ENCODE measurements around the gene UNC13C.

The UNC13C gene

DNA sequence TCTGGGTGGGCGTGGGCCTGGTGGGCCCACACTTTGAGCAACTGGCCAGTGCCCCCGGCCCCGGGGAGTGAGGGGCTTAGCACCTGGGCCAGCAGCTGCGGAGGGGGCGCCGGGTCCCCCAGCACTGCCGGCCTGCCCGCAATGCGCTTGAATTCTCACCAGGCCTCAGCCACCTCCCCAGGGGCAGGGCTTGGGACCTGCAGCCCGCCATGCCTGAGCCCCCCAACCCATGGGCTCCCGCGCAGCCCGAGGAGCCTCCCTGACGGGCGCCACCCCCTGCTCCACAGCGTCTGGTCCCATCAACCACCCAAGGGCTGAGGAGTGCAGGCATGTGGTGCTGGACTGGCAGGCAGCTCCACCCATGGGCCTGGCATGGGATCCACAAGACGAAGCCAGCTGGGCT lies 484.3 kb downstream of the UNC13C start:
- no peak for DNase-seq (ENCODE audit: low read depth in 2 of 2)

DNA sequence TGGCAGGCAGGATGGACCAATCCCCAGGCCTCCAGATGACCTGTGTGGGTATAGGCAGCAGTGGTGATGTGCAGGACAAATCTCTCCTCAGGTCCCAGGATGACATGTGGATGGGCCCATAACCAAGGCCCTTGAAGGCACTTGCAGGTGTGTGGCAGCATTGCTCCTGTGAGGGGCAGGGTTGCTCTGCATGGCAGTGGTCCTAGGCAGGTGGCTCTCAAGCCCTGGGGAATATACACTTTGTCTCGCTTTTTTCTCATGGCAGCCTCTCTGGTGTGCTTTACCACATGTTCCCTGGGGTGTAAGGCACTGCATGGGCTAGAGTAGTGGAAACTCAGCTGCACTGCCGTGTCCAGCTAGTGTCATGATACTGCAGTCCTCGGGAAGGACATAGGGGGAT lies 503.6 kb downstream of the UNC13C start:
- DNase-seq (ENCODE audit: low read depth in 2 of 2): no peak

DNA sequence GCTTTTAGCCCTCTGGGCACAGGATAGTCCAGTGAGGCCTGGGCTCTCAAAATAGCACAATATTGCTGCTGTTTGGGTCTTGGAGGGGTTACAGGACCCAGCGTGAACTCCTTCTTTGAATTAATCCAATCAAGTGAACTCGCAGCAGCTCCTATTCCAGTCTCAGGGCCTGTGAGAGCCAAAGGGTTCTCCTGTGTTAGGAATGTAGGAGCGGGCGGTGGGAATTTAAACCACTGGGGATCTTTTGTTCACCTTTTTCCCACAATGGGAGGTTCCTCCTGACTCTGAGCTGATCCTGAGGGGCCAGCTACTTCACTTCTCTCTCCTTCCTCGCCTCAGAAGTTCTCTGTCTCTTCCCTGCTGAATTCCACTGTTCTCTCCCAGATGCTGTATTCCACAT lies 504.0 kb downstream of the UNC13C start:
- no peak for DNase-seq (ENCODE audit: low read depth in 2 of 2)

DNA sequence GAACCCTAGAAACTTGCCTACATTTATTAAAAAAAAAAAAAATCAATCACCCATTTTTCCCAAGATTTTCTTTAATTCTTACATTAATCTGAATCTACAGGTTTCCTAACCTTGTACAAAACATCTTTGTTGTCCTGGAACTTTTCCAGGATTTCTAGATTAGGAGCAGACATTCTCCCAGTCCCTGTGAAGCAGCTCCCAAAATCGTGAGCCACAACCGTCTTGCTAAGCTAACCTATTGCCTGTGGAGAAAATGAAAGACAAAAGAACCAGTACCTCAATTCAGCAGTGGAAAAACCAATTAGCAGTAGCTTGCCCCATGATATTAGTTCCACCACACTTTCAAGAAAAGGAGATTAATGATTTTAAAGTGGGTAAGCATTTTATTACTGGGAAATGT lies 522.1 kb downstream of the UNC13C start:
- DNase-seq (ENCODE audit: low read depth in 2 of 2): no peak

DNA sequence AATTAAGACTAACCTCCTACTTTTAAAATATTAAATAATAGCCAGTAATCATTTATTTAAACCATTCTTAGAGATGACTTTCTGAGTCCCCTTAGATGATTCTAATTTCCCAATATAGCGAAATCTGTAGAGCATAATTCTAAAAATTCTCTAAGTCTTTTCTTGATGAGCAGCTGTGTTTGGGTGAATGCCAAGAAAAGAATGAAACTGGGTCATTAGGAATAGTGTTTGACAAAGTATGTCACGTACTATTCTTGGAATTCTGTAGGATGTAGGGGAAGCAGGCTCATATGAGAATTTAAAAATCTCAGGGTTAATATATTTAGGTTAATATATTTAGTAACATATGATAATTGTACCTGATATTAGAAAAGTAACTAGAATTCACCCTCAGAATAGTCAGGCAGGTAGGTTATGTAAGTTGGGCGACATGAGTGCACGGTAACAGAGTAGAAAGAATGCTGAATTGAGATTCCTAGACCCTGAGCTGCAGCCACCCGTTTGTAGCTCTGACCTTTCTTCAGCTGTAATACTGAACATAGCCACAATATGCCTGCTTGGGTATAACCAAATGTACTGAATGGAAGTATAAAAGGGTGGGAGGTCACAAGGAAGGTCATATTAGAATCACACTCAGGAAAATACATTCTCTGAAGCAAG lies 524.3 kb downstream of the UNC13C start:
- no peak for DNase-seq (ENCODE audit: low read depth in 2 of 2)

DNA sequence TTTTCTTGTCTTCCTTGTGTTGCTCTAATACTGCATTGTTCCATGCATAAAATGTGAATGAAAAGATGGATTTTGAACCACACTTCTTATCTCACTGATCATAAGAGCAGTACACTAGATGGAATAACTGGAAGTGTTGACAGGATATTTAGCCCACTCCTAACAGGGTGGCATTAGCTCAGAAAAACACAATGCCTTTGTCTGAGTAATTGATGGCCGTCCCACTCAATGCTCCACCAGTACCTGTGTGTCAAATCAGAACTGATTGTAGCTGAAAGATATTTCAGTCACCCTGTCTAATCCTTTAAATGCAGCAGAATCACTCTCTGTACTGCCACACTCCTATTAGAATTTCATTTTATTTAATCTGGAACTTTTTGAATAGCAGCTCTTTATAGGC lies 526.5 kb downstream of the UNC13C start:
- DNase-seq (ENCODE audit: low read depth in 2 of 2): no peak

DNA sequence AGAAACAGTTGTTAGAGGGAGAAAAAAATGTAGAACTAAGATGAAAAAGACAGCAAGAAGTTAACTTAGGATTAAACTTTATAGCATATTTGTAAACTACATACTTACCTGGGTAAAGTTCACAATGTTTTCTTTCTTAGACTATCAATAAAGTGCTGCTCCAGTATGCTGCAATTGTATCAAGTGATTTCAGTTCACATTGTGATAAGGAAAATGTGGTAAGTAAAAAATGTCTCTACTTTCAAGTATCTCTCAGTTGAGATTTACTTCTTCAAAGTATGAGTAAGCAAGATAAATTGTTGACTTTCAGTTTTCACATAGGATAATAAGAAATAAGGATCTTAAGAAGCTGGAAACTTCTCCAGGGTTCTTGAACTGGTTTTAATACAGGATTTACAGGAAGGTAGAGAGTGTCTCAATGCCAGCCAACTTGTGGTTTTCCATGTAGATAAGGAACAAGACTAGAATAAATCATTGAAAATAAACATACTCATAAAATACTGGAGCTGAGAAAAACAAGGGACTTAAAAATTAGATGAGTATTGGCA lies 528.8 kb downstream of the UNC13C start:
- DNase-seq (ENCODE audit: low read depth in 2 of 2): no peak

DNA sequence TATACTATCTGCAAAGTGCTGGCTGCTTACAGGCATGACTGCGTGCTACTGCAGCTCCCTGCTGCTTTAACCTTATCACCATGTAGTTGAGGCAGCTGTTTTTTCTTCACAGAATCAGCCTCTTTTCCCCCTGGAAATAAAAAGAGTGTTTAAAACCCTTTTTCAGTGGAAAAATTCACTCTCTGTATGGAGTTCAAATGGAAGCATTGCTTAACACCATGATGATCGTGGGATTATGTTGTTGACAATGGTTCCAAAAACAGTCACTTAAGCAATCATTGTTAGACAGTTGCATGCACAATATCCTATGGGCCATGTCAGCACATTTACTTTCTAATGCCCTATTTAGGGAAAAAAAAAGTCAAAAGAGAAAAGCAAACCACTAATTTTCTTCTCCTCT lies 536.4 kb downstream of the UNC13C start:
- no peak for DNase-seq (ENCODE audit: low read depth in 2 of 2)

DNA sequence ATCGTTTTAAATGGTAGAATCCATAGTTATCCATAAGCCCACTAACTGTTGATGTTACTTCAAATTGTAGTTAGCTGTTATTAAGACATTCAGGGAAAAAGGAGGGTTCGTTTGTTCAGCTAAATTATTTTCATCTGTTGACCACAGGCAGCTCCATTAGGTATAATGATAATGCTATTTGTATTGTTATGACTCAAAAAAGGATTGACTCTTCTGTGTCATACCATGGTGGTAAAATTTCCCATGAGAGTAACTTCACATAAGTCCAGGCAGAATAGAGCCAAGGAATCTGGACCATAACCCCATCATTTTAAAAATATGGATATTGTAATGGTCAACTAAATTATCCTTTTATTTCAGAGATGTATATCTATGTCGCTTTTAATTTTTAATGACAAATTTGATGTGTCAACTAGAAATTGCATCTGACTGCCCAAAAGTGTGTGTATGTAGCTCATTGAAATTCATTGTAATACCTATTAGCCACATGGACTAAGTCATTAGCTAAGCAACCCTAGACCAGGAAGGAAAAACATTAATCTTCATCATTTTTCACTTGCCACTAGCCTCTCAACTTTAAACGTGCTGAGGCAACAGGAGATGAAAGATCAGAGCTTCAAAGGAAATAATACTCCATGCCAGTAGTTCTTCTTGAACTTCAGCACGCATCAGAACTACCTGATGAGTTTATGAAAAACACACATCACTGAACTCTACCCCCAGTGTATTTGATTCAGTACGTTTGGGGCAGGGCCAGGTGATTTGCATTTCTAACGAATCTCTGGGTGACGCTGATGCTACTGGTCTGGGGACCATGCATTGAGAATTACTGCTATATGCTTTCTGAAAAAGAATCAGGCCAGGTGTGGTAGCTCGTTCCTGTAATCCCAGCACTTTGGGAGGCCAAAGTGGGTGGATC lies 537.7 kb downstream of the UNC13C start:
- no peak for DNase-seq (ENCODE audit: low read depth in 2 of 2)

DNA sequence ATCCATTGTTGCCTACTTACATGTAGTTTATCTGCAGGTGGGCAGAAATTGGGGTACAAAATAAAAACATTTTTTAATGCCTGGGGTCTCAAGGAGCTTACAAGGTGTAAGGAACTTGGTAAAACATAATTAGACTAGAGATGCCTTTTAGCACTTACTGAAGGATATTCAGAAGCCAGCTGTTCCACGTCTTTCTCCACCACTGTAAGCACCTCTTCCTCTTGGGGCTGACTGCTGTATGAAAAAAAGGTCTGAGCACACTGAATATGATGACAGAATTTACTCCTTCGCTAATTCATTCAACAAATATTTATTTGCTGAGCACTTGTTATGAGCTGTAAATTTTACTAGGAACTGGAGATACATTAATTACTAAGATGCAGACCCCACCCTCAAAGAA lies 539.1 kb downstream of the UNC13C start:
- no peak for DNase-seq (ENCODE audit: low read depth in 2 of 2)

DNA sequence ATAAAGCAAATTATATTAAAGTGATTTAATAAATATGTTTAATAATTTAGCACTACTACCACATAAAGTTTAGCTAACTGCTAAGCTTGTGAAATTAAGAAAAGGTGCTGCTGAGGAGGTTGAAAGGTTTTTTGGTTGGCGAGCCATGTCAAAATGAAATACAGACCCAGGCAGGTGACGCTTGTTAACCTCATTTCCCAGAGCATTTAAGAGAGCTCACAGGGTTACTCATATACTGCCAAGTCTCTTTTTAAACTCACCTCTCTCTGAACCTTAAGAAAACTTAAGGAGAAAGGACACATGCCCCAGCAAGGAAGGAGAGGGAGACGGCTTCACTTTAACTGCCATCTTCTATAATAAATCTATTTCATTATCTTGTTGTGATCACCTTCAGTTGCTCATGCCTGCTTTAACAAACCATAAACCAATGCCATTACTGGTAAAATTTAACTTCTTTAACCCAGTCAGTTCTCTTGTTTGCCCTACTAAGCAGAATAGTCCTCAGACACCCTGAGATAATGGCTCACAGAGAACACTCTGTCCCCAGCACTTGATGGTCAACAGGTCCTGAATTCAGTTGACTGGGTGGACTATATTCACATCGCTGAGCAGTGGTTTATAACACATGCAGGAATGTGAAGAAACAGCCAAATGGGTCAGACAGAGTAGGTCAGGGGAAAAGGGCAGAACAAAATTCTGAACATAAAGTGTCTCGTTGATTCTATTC lies 540.1 kb downstream of the UNC13C start:
- DNase-seq (ENCODE audit: low read depth in 2 of 2): no peak

DNA sequence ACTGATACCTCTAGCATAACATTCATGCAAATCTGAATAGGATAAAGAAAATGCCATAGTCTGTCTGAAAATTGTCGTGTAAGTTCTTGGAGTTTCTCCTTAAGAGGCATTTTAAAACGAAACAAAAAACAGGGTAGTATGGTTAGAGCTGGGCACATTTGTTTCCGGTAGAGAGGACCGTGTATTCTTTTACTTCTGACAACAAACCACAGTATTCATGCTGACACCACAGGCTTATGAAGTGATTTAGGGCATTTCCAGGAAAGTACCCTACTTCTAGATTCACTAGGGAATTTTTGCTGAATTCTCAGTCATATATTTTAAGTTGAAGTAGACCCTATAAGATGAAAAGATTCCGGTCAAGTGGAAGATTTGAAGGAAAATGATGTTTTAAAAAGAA lies 541.3 kb downstream of the UNC13C start:
- DNase-seq (ENCODE audit: low read depth in 2 of 2): no peak

DNA sequence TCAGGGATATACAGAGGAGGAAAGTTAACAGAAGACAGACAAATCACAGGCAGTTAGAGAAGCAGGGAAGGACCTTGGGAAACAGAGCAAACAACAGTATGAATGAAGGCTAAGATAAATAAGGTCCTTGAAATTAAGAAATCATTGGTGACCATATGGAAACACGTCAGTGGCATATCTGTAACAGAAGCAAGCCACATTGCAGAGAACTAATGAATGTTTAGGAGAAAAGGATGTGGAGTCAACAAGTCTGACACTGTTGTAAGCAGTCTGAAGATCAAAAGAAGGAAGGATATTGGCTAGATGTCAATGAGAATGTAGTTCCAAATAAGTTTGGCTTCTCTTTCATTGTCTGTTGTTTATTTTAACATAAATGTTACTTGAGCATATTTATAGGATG lies 542.4 kb downstream of the UNC13C start:
- no peak for DNase-seq (ENCODE audit: low read depth in 2 of 2)

DNA sequence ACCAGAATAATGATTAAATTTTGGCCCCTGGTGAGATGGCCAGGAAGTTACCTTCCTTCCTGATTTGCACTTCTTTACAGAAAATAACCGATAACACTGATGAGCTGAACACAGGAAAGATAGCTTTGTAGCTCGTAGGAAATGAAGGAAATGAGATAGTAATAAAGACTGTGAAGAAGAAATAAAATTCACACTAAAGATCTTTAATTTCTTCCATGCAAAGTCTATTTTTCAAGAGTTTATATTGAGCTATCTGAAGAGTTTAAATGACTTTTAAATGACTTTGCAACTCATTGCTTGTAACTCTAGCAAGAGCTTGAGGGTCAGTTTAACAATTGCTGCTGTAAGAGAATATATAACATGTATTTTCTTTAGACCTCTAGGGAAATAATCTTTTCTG lies 543.0 kb downstream of the UNC13C start:
- DNase-seq (ENCODE audit: low read depth in 2 of 2): no peak

DNA sequence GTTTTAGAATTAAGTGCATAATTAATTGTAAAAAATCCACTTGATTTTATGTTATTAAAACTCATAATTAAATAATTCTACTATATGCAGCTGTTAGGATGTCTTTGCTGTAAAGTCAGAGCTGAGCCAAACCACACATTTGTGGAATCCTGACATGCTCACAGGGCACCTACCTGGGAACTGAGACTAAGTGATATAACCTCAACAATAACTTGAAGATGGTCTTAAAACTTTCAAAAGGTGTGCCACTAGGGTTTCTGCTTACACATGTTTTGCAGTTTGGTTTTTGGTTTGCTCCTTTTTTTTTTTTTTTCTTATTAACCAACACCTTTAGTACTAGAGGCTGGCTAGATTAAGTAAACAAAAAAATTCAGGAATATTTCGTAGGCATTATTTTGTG lies 549.8 kb downstream of the UNC13C start:
- DNase-seq (ENCODE audit: low read depth in 2 of 2): no peak

DNA sequence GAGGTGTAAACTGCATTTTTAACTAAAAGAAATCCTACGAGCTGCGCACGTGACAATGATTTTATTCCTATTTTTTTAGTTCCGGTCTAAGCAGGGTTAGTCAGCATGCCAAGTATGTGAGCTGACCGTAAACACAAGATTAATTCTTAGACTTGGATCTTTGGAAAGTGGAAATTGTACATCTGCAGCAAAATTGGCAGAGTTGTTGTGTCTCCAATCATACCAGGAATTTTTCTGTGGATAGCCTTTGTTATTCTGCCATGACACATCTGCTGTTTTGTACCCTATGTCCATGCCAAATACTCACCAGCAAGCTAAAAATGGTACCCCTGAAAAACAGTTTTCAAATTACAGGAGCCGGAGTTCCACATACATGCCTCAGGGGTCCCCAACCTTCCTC lies 562.5 kb downstream of the UNC13C start:
- no peak for DNase-seq (ENCODE audit: low read depth in 2 of 2)

DNA sequence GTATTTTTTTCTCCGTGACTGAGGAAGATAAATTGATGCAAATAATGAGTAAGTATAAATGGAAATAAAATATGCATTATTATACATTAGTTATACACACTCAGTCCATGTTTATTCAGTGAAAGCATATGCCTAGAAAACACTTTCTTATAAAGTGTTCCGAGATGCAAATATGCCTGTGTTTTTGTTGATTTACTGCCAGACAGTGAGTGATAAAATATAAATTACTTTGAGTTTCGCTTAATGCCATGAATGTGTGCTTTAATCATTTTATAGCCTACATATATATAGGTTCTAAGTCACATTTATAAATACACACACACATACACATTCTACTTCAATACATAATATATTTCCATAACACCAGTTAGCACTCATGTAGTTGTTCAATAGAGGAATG lies 569.2 kb downstream of the UNC13C start:
- no peak for DNase-seq (ENCODE audit: low read depth in 2 of 2)

DNA sequence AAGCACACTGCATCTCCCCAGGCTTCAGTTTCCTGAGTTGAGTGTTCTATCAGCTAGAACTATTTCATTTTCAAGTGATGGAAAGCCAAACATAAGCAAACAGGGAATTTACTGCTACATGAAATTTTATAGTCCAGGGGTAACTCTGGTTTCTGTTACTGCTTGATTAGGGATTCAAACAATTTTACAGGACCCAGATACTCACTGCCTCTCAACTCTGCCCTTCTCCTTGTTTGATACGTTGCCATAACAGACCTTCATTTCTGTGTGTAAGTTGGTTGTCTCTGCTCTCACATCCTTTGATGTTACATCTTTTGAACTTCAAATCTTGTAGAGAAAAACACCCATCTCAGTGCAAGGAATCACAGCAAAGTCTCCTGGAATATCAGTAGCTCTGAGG lies 572.7 kb downstream of the UNC13C start:
- DNase-seq (ENCODE audit: low read depth in 2 of 2): no peak

DNA sequence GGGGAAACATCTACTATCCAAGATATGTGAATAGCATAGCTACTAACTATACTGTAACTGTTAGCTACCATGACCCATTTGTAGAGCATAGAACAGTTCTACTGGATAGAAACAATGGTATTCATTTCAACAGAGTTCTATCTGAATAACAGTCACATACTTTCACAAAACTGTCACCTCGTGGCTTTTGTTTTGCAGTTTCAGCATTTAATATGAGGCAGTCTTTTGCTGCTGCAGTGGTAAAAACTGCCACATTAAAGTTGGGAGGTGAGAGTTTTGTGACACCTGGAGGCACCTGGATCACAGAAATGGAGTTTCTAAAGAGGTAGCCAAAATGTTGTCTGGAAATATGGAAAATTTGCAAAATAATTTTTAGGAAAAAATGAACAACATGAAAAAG lies 578.0 kb downstream of the UNC13C start:
- DNase-seq (ENCODE audit: low read depth in 2 of 2): no peak

DNA sequence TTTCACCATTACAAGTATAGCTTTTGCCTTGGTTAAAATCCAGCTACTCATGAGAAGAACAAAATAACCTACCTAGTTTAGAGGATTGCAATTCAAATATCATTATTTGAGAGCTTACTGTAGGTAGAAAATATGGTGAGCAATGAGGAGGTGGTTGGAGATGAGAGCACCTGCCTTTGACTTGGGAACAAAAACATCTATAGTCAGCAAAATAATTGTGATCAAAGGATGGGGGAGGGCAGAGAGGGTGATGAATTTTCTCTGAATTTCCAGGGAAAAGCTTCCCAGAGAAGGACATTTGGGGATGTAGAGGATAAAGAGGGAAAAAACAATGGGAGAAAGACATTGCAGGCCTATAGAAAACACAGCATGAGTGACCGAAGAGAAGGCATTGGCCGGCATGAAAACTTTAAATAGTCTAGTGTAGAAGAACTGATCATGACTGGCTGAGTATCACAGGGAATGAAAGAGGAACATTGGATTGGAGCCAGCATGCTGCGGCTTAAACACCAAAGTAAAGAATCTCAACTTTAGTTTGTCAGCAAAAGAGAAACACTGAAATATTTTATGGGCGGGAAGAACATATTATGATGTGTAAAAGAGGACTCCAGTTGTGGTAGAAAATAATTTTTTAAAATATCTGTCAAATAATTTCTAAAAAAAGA lies 581.3 kb downstream of the UNC13C start:
- no peak for DNase-seq (ENCODE audit: low read depth in 2 of 2)

DNA sequence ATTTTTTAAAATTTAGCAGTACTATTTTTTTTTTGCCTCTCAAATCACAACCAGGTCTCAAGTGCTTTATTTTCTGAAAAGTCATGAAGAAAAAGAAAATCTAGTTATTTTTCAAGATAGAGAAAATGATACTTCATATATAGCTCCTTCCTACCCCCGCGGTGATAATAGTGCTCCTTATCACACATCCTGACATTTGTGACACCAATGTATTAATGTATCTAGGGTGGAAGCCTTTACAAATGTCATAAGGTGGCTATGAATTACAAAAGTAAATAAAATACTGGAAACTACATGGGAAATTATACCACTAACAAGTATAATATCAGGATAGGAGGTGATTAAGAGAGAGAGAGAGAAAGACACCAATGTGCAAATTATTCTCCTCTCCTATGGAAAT lies 582.2 kb downstream of the UNC13C start:
- no peak for DNase-seq (ENCODE audit: low read depth in 2 of 2)

DNA sequence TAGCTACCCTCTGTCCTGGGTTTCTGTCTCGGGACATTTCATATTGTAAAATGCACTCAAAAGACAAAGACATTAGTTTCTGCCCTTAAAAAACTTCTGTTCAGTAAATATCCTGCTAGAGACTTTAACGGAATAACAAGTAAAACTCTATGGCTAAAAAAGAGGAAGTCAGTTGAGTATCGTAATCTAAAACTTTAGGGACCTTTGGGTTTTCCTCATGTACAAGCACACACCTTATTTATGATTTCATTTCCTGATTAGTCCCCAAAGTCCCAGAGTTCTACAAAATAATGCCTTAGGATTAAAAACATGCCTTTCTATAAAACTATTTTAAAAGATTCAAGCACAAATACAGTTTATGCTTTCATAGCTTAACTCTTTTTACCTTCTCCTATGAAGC lies 585.9 kb downstream of the UNC13C start:
- DNase-seq (ENCODE audit: low read depth in 2 of 2): no peak

All from fibroblast of skin of left quadriceps (primary cell).